ENCODE measurements around the gene SMIM8. TPM values are rescaled to one million over a fixed set of nuclear protein-coding genes. Genes with fewer than 3 reads are reported as not detected.

The SMIM8 gene
- total and polyA plus RNA-seq, 10 of the 15 experiments (the other 5 are each of a cell fraction or from before 2014, with no cell fraction given) = 6.2 to 45.8 (median 10.4) TPM

DNA sequence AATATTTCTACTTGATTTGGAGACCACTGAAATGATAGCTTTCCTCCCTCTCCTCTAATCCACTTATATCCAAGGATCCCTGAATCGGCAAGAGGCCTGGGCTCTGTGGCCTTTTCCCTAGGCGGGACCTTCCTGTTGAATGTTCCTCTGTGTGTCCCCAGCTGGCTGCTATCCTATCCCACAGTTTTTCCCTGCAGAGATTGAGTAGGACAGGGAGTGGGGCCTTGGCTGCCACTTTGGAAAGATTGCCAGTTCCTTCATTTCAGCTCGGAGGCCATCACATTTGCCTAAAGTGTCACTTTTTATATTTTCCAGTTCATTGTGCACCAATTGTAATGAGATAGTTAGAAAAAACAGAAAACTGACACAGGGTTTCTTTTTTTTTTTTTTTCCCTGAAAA is 38.9 kb upstream of the SMIM8 start:
- no peak for FAIRE-seq
- H3K79me2 ChIP-seq (ENCODE audit: control insufficient read depth, insufficient read depth, low read length) = no peaks in the 10 kb centered on the region
- H3K4me2 ChIP-seq (ENCODE audit: control insufficient read depth, insufficient read depth) = no peak overlapping the region
- no peaks in the 10 kb centered on the region for H3K9me3 ChIP-seq (replicated peaks; ENCODE audit: control insufficient read depth, insufficient read depth, low read length)
- no peaks in the 10 kb centered on the region for H3K4me1 ChIP-seq (ENCODE audit: control insufficient read depth, insufficient read depth, low read length)
- TF ChIP-seq, protein P1, sequence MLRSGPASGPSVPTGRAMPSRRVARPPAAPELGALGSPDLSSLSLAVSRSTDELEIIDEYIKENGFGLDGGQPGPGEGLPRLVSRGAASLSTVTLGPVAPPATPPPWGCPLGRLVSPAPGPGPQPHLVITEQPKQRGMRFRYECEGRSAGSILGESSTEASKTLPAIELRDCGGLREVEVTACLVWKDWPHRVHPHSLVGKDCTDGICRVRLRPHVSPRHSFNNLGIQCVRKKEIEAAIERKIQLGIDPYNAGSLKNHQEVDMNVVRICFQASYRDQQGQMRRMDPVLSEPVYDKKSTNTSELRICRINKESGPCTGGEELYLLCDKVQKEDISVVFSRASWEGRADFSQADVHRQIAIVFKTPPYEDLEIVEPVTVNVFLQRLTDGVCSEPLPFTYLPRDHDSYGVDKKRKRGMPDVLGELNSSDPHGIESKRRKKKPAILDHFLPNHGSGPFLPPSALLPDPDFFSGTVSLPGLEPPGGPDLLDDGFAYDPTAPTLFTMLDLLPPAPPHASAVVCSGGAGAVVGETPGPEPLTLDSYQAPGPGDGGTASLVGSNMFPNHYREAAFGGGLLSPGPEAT (IDR thresholded peaks at IDR 0.05; ENCODE audit: low read depth) = no peak
- TF ChIP-seq ZNF217 (IDR thresholded peaks at IDR 0.05) (no peak), TAF1 (IDR thresholded peaks at IDR 0.05; ENCODE audit: borderline replicate concordance, low read depth, low read length) (no peak)
- no peak for DNase-seq (ENCODE audit: low read depth, low spot score)
- H3K9ac ChIP-seq (ENCODE audit: control insufficient read depth, insufficient read depth, low read length) = no peak overlapping the region
- ATAC-seq = no peak
- intact Hi-C loops (cut with micrococcal nuclease; ENCODE audit: unreplicated experiment) (no loop called here), in situ Hi-C loops (cut with MboI) (no loop called here)
- WGBS (ENCODE audit: insufficient coverage, insufficient replicate concordance, low lambda C conversion rate, missing lambda C conversion rate) = 70% methylated on average over 3 of the region's 3 CpGs
- no peaks in the 10 kb centered on the region for H3K36me3 ChIP-seq (ENCODE audit: control insufficient read depth in 2 of 2, insufficient read depth in 2 of 2, low read length in 1 of 2)
- H4K20me1 ChIP-seq (ENCODE audit: control insufficient read depth, insufficient read depth) = no peaks in the 10 kb centered on the region
- RAD21 ChIA-PET (ENCODE audit: unreplicated experiment) = no interaction called here
- no peak overlapping the region for H3K27ac ChIP-seq (ENCODE audit: control insufficient read depth, insufficient read depth)
- H2AFZ ChIP-seq (ENCODE audit: control insufficient read depth, low read depth, low read length) = no peak overlapping the region
- no peaks in the 10 kb centered on the region for H3K27me3 ChIP-seq (replicated peaks in 1 of 2; ENCODE audit: control insufficient read depth in 2 of 2, insufficient read depth in 2 of 2, low read length in 1 of 2)
- no TSS peak for BruUV-seq (replicated peaks)
- POLR2A ChIA-PET = interaction anchor here (0.6 kb wide), 1 partner anchor 91 kb away, joined by 5 read pairs; no protein-coding TSS in a partner anchor
- no peak overlapping the region for H3K4me3 ChIP-seq
- CTCF ChIA-PET = no interaction called here
- SMC1A ChIA-PET (ENCODE audit: uncharacterized antibody, unreplicated experiment) = interaction anchor here (0.6 to 1.2 kb wide), 3 partner anchors 11 to 224 kb away, joined by 3 read pairs; no protein-coding TSS in a partner anchor

DNA sequence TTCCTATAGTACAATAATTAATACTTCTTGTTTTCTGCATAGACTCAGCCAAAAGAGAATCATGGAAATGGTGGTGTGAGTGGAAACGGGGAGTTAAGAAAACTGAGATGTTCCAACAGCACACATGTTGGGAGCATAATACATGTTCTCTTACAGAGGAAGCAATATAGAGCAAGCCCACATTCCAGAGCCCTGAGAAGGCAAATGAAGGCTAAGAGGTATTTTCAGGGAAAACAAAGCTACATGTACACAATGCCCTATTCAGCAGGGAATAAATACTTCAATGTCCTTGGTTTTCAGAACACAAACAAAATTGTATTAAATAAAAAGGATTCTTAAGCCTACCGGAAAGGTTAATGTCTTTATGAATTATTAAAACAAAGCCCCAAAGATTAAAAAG is 35.1 kb upstream of the SMIM8 start:
- intact Hi-C loops (cut with micrococcal nuclease; ENCODE audit: unreplicated experiment) = no loop called here
- ChIA-PET CTCF (no interaction called here), SMC1A (ENCODE audit: uncharacterized antibody, unreplicated experiment) (no interaction called here), POLR2A (no interaction called here), RAD21 (ENCODE audit: unreplicated experiment) (no interaction called here)
- H2AFZ ChIP-seq (ENCODE audit: control insufficient read depth, low read depth, low read length) = no peak overlapping the region
- H3K27ac ChIP-seq (ENCODE audit: control insufficient read depth, insufficient read depth) = no peak overlapping the region
- 87% methylated on average over 2 of the region's 2 CpGs for WGBS (ENCODE audit: insufficient coverage, insufficient replicate concordance, low lambda C conversion rate, missing lambda C conversion rate)
- H3K9ac ChIP-seq (ENCODE audit: control insufficient read depth, insufficient read depth, low read length) = no peak overlapping the region
- no peaks in the 10 kb centered on the region; a peak in 1 of 4 replicates for H3K27me3 ChIP-seq (replicated peaks in 1 of 2; ENCODE audit: control insufficient read depth in 2 of 2, insufficient read depth in 2 of 2, low read length in 1 of 2)
- BruUV-seq (replicated peaks) = no TSS peak
- H3K36me3 ChIP-seq (ENCODE audit: control insufficient read depth in 2 of 2, insufficient read depth in 2 of 2, low read length in 1 of 2) = no peaks in the 10 kb centered on the region
- DNase-seq (ENCODE audit: low read depth, low spot score) (no peak), ATAC-seq (no peak), FAIRE-seq (no peak)
- H4K20me1 ChIP-seq (ENCODE audit: control insufficient read depth, insufficient read depth) = no peaks in the 10 kb centered on the region
- H3K4me1 ChIP-seq (ENCODE audit: control insufficient read depth, insufficient read depth, low read length) = no peaks in the 10 kb centered on the region
- H3K9me3 ChIP-seq (replicated peaks; ENCODE audit: control insufficient read depth, insufficient read depth, low read length) = no peaks in the 10 kb centered on the region
- no peak overlapping the region for H3K4me3 ChIP-seq
- no peaks in the 10 kb centered on the region for H3K79me2 ChIP-seq (ENCODE audit: control insufficient read depth, insufficient read depth, low read length)
- no peak overlapping the region for H3K4me2 ChIP-seq (ENCODE audit: control insufficient read depth, insufficient read depth)
- in situ Hi-C loops (cut with MboI) = no loop called here
- no peak for TF ChIP-seq NRF1 (conservative IDR thresholded peaks at IDR 0.05; ENCODE audit: low read depth, low read length)
- TF ChIP-seq SIX5 (IDR thresholded peaks at IDR 0.05; ENCODE audit: low read depth, low read length, severe bottlenecking) = no peak
- TF ChIP-seq CBX5 (IDR thresholded peaks at IDR 0.05; ENCODE audit: low read depth) = no peak
- TF ChIP-seq TCF12 (IDR thresholded peaks at IDR 0.05; ENCODE audit: low read depth, low read length) = no peak
- TF ChIP-seq, protein P2, sequence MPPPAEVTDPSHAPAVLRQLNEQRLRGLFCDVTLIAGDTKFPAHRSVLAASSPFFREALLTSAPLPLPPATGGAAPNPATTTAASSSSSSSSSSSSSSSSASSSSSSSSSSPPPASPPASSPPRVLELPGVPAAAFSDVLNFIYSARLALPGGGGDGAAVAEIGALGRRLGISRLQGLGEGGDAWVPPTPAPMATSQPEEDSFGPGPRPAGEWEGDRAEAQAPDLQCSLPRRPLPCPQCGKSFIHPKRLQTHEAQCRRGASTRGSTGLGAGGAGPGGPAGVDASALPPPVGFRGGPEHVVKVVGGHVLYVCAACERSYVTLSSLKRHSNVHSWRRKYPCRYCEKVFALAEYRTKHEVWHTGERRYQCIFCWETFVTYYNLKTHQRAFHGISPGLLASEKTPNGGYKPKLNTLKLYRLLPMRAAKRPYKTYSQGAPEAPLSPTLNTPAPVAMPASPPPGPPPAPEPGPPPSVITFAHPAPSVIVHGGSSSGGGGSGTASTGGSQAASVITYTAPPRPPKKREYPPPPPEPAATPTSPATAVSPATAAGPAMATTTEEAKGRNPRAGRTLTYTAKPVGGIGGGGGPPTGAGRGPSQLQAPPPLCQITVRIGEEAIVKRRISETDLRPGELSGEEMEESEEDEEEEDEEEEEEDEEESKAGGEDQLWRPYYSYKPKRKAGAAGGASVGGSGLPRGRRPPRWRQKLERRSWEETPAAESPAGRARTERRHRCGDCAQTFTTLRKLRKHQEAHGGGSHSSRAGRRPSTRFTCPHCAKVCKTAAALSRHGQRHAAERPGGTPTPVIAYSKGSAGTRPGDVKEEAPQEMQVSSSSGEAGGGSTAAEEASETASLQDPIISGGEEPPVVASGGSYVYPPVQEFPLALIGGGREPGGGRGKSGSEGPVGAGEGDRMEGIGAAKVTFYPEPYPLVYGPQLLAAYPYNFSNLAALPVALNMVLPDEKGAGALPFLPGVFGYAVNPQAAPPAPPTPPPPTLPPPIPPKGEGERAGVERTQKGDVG (CRISPR knock-in tag; IDR thresholded peaks at IDR 0.05) = no peak
- no peak for TF ChIP-seq EP300 (IDR thresholded peaks at IDR 0.05; ENCODE audit: borderline replicate concordance in 1 of 2, control insufficient read depth in 1 of 2, low read depth in 2 of 2, low read length in 2 of 2)
- no peak for TF ChIP-seq ATF7 (IDR thresholded peaks at IDR 0.05; ENCODE audit: low read depth)
- no peak for TF ChIP-seq SMAD5 (IDR thresholded peaks at IDR 0.05; ENCODE audit: low read depth)
- TF ChIP-seq PML (IDR thresholded peaks at IDR 0.05; ENCODE audit: low read length) = no peak

All from GM12878 (cell line).